Hepatocyte (in vitro differentiated cells): Measurements from ENCODE around the gene LDLRAD2. TPM values are rescaled to one million over a fixed set of nuclear protein-coding genes. Genes with fewer than 3 reads are reported as not detected.

ENCODE experiments used
- DNase-seq: peaks from one replicate; pipeline ENCODE4 v3.0.0-alpha.2; 2016; ENCODE audit warnings: low spot score
- H2AFZ ChIP-seq: fragments of 200-600 bp; sonication (generic); 2 replicates; pipeline ENCODE4 v1.6.0; 2016; ENCODE audit warnings: antibody characterized with exemption, mild to moderate bottlenecking
- H3K27ac ChIP-seq: fragments of 200-600 bp; sonication (generic); 2 replicates; pipeline ENCODE4 v1.5.1; 2016; ENCODE audit warnings: mild to moderate bottlenecking
- H3K27me3 ChIP-seq: fragments of 200-600 bp; sonication (generic); 2 replicates; pipeline ENCODE4 v1.6.1; 2016
- H3K36me3 ChIP-seq: fragments of 200-600 bp; sonication (generic); replicated peaks from 2 replicates; pipeline ENCODE4 v1.5.1; 2016; ENCODE audit warnings: low read depth; ENCODE audit not compliant: insufficient read depth
- H3K4me1 ChIP-seq: fragments of 200-600 bp; sonication (generic); 2 replicates; pipeline ENCODE4 v1.5.1; 2016; ENCODE audit warnings: mild to moderate bottlenecking, moderate library complexity; ENCODE audit not compliant: insufficient read depth
- H3K4me2 ChIP-seq: fragments of 200-600 bp; sonication (generic); 2 replicates; pipeline ENCODE4 v1.6.0; 2016
- H3K4me3 ChIP-seq: fragments of 200-600 bp; sonication (generic); 2 replicates; pipeline ENCODE4 v1.5.1; 2016; ENCODE audit warnings: mild to moderate bottlenecking
- H3K79me2 ChIP-seq: fragments of 200-600 bp; sonication (generic); 2 replicates; pipeline ENCODE4 v1.6.0; 2017; ENCODE audit warnings: mild to moderate bottlenecking
- H3K9me2 ChIP-seq: fragments of 200-600 bp; sonication (generic); replicated peaks from 2 replicates; pipeline ENCODE4 v1.6.0; 2017; ENCODE audit warnings: mild to moderate bottlenecking; ENCODE audit not compliant: insufficient read depth
- H3K9me3 ChIP-seq: fragments of 200-600 bp; sonication (generic); 2 replicates; pipeline ENCODE4 v1.5.1; 2016; ENCODE audit warnings: low read depth, mild to moderate bottlenecking
- H4K20me1 ChIP-seq: fragments of 200-600 bp; sonication (generic); 2 replicates; pipeline ENCODE4 v1.6.0; 2016; ENCODE audit warnings: mild to moderate bottlenecking; ENCODE audit not compliant: insufficient read depth, poor library complexity, severe bottlenecking
- CTCF ChIP-seq: fragments of 200-600 bp; sonication (generic); IDR thresholded peaks from 2 replicates; pipeline ENCODE4 v1.5.1; 2016; ENCODE audit warnings: antibody characterized with exemption, mild to moderate bottlenecking; ENCODE audit not compliant: poor library complexity
- EZH2 ChIP-seq: fragments of 200-600 bp; sonication (generic); IDR thresholded peaks from 2 replicates; pipeline ENCODE4 v1.6.1; 2016; ENCODE audit warnings: antibody characterized with exemption, mild to moderate bottlenecking, borderline replicate concordance
- EZH2phosphoT487 ChIP-seq: fragments of 200-600 bp; sonication (generic); IDR thresholded peaks from one replicate; pipeline ENCODE4 v1.6.1; 2018; ENCODE audit warnings: antibody characterized with exemption, mild to moderate bottlenecking, low read depth, moderate library complexity; ENCODE audit not compliant: unreplicated experiment, severe bottlenecking
- WGBS: methylation state at CpG from one replicate; pipeline ENCODE4 v1.1.6; 2016; ENCODE audit warnings: low lambda C conversion rate; ENCODE audit errors: missing lambda C conversion rate; 5-methylcytosine and 5-hydroxymethylcytosine counted together
- polyA plus RNA-seq: library from polyadenylated mRNA; unstranded; fragments of >200 nt; fragmentation: Nextera tagmentation; extraction: Ambion mirVana; gene quantifications from 2 replicates; pipeline ENCODE4 v1.2.1, GENCODE V29; 2016
- total RNA-seq: library from RNA; depleted of rRNA; stranded (reverse); fragments of >200 nt; gene quantifications from 2 replicates; pipeline ENCODE4 v1.2.3, GENCODE V29; 2014

LDLRAD2 gene
- total and polyA plus RNA-seq, 2 experiments from 2014 or later, result 0.10 to 8.2 TPM

- no peaks in the 10 kb centered on the region for H3K4me1 ChIP-seq
- no peak for DNase-seq
- H3K4me2 ChIP-seq, result no peak overlapping the region
- H3K36me3 ChIP-seq, result no peaks in the 10 kb centered on the region
- H3K9me2 ChIP-seq, result no peaks in the 10 kb centered on the region
- no peak overlapping the region for H3K27ac ChIP-seq
- H3K4me3 ChIP-seq, result no peak overlapping the region
- no peak overlapping the region for H2AFZ ChIP-seq
- H3K27me3 ChIP-seq, result no peaks in the 10 kb centered on the region
- 97% methylated on average over 11 of the region's 11 CpGs for WGBS
- H4K20me1 ChIP-seq, result no peaks in the 10 kb centered on the region
- no peak for TF ChIP-seq EZH2
- no peak for TF ChIP-seq CTCF
- no peak for TF ChIP-seq EZH2phosphoT487
- no peaks in the 10 kb centered on the region for H3K79me2 ChIP-seq
- H3K9me3 ChIP-seq, result no peaks in the 10 kb centered on the region
Measured at GRCh38 chr1:21843996-21844395, 31.9 kb downstream of the LDLRAD2 start.

GRCh38 chr1:21845646-21846641, 33.9 kb downstream of the LDLRAD2 start:
- no peak overlapping the region for H2AFZ ChIP-seq
- H3K27me3 ChIP-seq, result no peaks in the 10 kb centered on the region
- TF ChIP-seq CTCF (no peak), EZH2 (no peak), EZH2phosphoT487 (no peak)
- H3K36me3 ChIP-seq, result no peaks in the 10 kb centered on the region
- no peak for DNase-seq
- H3K79me2 ChIP-seq, result no peaks in the 10 kb centered on the region
- no peaks in the 10 kb centered on the region for H3K4me1 ChIP-seq
- WGBS, result 98% methylated on average over 31 of the region's 33 CpGs
- no peaks in the 10 kb centered on the region for H3K9me2 ChIP-seq
- no peaks in the 10 kb centered on the region for H4K20me1 ChIP-seq
- H3K9me3 ChIP-seq, result no peaks in the 10 kb centered on the region
- H3K4me3 ChIP-seq, result no peak overlapping the region
- H3K27ac ChIP-seq, result no peak overlapping the region
- no peak overlapping the region for H3K4me2 ChIP-seq

- H3K27ac ChIP-seq, result no peak overlapping the region
- H3K9me3 ChIP-seq, result no peaks in the 10 kb centered on the region
- DNase-seq, result no peak
- no peaks in the 10 kb centered on the region for H3K4me1 ChIP-seq
- no peaks in the 10 kb centered on the region for H4K20me1 ChIP-seq
- TF ChIP-seq EZH2phosphoT487, result no peak
- no peak for TF ChIP-seq CTCF
- no peak for TF ChIP-seq EZH2
- no peaks in the 10 kb centered on the region for H3K27me3 ChIP-seq
- no peak overlapping the region for H3K4me3 ChIP-seq
- H3K79me2 ChIP-seq, result no peaks in the 10 kb centered on the region
- WGBS, result 96% methylated on average over 44 of the region's 47 CpGs
- H3K4me2 ChIP-seq, result no peak overlapping the region
- no peaks in the 10 kb centered on the region for H3K9me2 ChIP-seq
- H2AFZ ChIP-seq, result no peak overlapping the region
- H3K36me3 ChIP-seq, result no peaks in the 10 kb centered on the region
Measured at GRCh38 chr1:21847223-21848205, 35.4 kb downstream of the LDLRAD2 start.
